SU-DHL-6 (cell line): Measurements from ENCODE around the gene RAB3GAP1.

Source experiments
- CTCF ChIP-seq: fragments of 200-600 bp; sonication (generic); IDR thresholded peaks from one replicate; pipeline ENCODE4 v1.5.1; 2017; ENCODE audit warnings: antibody characterized with exemption, mild to moderate bottlenecking, low read length, moderate library complexity; ENCODE audit not compliant: insufficient read depth, poor library complexity, severe bottlenecking
- EZH2phosphoT487 ChIP-seq: fragments of 200-600 bp; sonication (generic), shearing (Covaris generic); conservative IDR thresholded peaks from 2 replicates; pipeline ENCODE4 v1.6.1; 2018; ENCODE audit warnings: mild to moderate bottlenecking, antibody characterized with exemption, low read length, moderate library complexity, mixed read lengths

DNA sequence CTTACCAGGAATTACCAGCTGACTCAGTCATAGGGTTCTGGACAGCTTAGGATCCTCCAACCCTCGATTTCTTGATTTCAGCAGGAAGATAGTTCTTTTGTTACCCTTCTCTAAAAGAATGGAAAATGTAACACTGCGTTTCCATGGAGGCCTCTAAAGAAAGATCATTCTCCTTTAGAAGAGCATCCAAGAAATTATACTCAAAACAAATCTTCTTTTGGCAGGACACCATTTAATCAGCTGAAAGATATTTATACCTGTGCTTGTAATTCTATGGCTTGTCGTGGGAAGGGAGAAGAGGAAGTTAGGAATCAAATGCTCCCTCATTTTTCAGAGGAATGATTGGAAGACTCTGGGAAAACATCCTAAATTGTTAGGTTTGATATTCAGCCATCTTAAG is 130.5 kb downstream of the RAB3GAP1 start:
- no peak for TF ChIP-seq EZH2phosphoT487
- TF ChIP-seq CTCF: no peak
